Neural cell (in vitro differentiated cells): Measurements from ENCODE around the gene TXLNB. TPM values are rescaled to one million over a fixed set of nuclear protein-coding genes. Genes with fewer than 3 reads are reported as not detected.
"Not testable (repeated sequence)": the region's sequence is repeated elsewhere in the genome, so short reads cannot be mapped to it uniquely, and the experiment has no call there.

Source experiments
- H2AFZ ChIP-seq: fragments of 200-600, 300-800 bp; sonication (generic), shearing (Covaris generic); 2 replicates; pipeline ENCODE4 v1.6.0; 2014; ENCODE audit warnings: low read depth, mild to moderate bottlenecking, antibody characterized with exemption, low read length, moderate library complexity
- H3F3A ChIP-seq: fragments of 200-600 bp; shearing (Covaris generic); 2 replicates; pipeline ENCODE4 v1.6.1; 2016; ENCODE audit warnings: mild to moderate bottlenecking, moderate library complexity, mixed read lengths, antibody characterized with exemption, low read length; ENCODE audit not compliant: insufficient read depth, poor library complexity, severe bottlenecking
- H3K27ac ChIP-seq: fragments of 200-600, 300-800 bp; sonication (generic), shearing (Covaris generic); 2 replicates; pipeline ENCODE4 v1.5.1; 2014; ENCODE audit warnings: mild to moderate bottlenecking, low read length, moderate library complexity
- H3K27me3 ChIP-seq: fragments of 300-800, 200-600 bp; sonication (generic), shearing (Covaris generic); 2 replicates; pipeline ENCODE4 v1.6.0; 2014; ENCODE audit warnings: mild to moderate bottlenecking, low read depth, low read length, moderate library complexity; ENCODE audit not compliant: insufficient read depth
- H3K36me3 ChIP-seq: fragments of 300-800, 200-600 bp; sonication (generic), shearing (Covaris generic); 2 replicates; pipeline ENCODE4 v1.5.1; 2014; ENCODE audit warnings: mild to moderate bottlenecking, antibody characterized with exemption, low read length, moderate library complexity; ENCODE audit not compliant: insufficient read depth
- H3K4me2 ChIP-seq: fragments of 300-800, 200-600 bp; sonication (generic), shearing (Covaris generic); 2 replicates; pipeline ENCODE4 v1.6.0; 2014; ENCODE audit warnings: mild to moderate bottlenecking, low read length
- H3K4me3 ChIP-seq: fragments of 300-800, 200-600 bp; sonication (generic), shearing (Covaris generic); 2 replicates; pipeline ENCODE4 v1.5.1; 2014; ENCODE audit warnings: mild to moderate bottlenecking, low read length, moderate library complexity
- H3K79me2 ChIP-seq: fragments of 200-600 bp; shearing (Covaris generic); replicated peaks from 2 replicates; pipeline ENCODE4 v1.6.0; 2014; ENCODE audit warnings: mild to moderate bottlenecking, low read length, moderate library complexity; ENCODE audit not compliant: insufficient read depth
- H3K9ac ChIP-seq: fragments of 300-800, 200-600 bp; sonication (generic), shearing (Covaris generic); 2 replicates; pipeline ENCODE4 v1.6.1; 2016; ENCODE audit warnings: mild to moderate bottlenecking, low read length, mixed read lengths
- H3K9me2 ChIP-seq: fragments of 200-600 bp; shearing (Covaris generic); 2 replicates; pipeline ENCODE4 v1.6.1; 2016; ENCODE audit warnings: mild to moderate bottlenecking, low read length, mixed read lengths; ENCODE audit not compliant: insufficient read depth
- H3K9me3 ChIP-seq: fragments of 200-600, 300-800 bp; sonication (generic), shearing (Covaris generic); 2 replicates; pipeline ENCODE4 v1.6.1; 2016; ENCODE audit warnings: mild to moderate bottlenecking, mixed run types, low read length, moderate library complexity, mixed read lengths
- H4K20me1 ChIP-seq: fragments of 200-600 bp; shearing (Covaris generic); 2 replicates; pipeline ENCODE4 v1.6.1; 2016; ENCODE audit warnings: mild to moderate bottlenecking, mixed run types; ENCODE audit not compliant: insufficient read depth
- CTCF ChIP-seq: fragments of 450-650 bp; IDR thresholded peaks from 2 replicates; pipeline ENCODE4 v1.5.1; 2014; ENCODE audit warnings: antibody characterized with exemption, mild to moderate bottlenecking, moderate library complexity; ENCODE audit not compliant: poor library complexity, severe bottlenecking
- EP300 ChIP-seq: fragments of 450-650 bp; conservative IDR thresholded peaks from 2 replicates; pipeline ENCODE4 v1.6.1; 2014; ENCODE audit warnings: antibody characterized with exemption, mild to moderate bottlenecking, moderate library complexity; ENCODE audit not compliant: poor library complexity, severe bottlenecking
- EZH2 ChIP-seq: fragments of 200-600, 300-800 bp; shearing (Covaris generic), sonication (generic); IDR thresholded peaks from 2 replicates; pipeline ENCODE4 v1.6.1; 2014; ENCODE audit warnings: antibody characterized with exemption, low read length, borderline replicate concordance, mild to moderate bottlenecking; ENCODE audit not compliant: insufficient read depth, poor library complexity, severe bottlenecking
- MXI1 ChIP-seq: fragments of 450-650 bp; conservative IDR thresholded peaks from 2 replicates; pipeline ENCODE4 v1.6.1; 2014; ENCODE audit warnings: antibody characterized with exemption, mild to moderate bottlenecking; ENCODE audit not compliant: poor library complexity, severe bottlenecking
- POLR2AphosphoS5 ChIP-seq: IDR thresholded peaks from 2 replicates; pipeline ENCODE4 v1.6.1; 2012
- RAD21 ChIP-seq: fragments of 450-650 bp; conservative IDR thresholded peaks from 2 replicates; pipeline ENCODE4 v1.6.1; 2014; ENCODE audit warnings: antibody characterized with exemption, mild to moderate bottlenecking, moderate library complexity
- SMC3 ChIP-seq: fragments of 450-650 bp; conservative IDR thresholded peaks from 2 replicates; pipeline ENCODE4 v1.6.1; 2014; ENCODE audit warnings: antibody characterized with exemption, mild to moderate bottlenecking, moderate library complexity; ENCODE audit not compliant: poor library complexity
- TAF1 ChIP-seq: IDR thresholded peaks from 2 replicates; pipeline ENCODE4 v1.6.1; 2012; ENCODE audit warnings: low read depth
- polyA plus RNA-seq: library from polyadenylated mRNA; depleted of rRNA; stranded (reverse); fragments of >200 nt; gene quantifications from 2 replicates; pipeline ENCODE4 v1.2.3, GENCODE V29; 2014
- TF ChIP-seq, protein P1 (sequence below): IDR thresholded peaks from 2 replicates; pipeline ENCODE4 v1.6.1; 2012; ENCODE audit warnings: borderline replicate concordance

The TXLNB gene
- polyA plus RNA-seq, 1 donor from 2014 or later = not detected

DNA sequence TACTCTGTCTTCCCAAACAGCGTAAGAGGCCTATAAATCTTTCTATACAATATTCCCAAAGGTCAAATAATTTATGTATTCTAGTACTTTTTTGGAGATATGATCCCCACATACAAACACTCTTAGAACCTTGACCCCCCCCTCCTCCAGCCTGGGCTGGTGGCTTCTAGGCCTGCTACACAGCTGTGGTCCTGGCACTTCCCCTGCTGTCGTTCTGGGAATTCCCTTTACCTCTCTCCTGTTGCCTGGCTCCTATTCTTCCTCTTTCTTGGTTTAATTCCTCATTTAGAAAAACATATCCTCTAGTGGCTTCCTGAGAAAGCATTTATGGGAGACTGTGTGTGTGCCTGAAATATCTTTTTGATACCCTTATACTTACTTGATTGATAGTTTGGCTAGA is 4.1 kb upstream of the TXLNB start:
- H3K9ac ChIP-seq = no peak overlapping the region
- H3K27me3 ChIP-seq = no peaks in the 10 kb centered on the region
- H3F3A ChIP-seq = no peaks in the 10 kb centered on the region
- no peak overlapping the region for H3K4me2 ChIP-seq
- no peak for TF ChIP-seq RAD21
- TF ChIP-seq POLR2AphosphoS5 = no peak
- no peak for TF ChIP-seq SMC3
- TF ChIP-seq MXI1 = no peak
- TF ChIP-seq, protein P1, sequence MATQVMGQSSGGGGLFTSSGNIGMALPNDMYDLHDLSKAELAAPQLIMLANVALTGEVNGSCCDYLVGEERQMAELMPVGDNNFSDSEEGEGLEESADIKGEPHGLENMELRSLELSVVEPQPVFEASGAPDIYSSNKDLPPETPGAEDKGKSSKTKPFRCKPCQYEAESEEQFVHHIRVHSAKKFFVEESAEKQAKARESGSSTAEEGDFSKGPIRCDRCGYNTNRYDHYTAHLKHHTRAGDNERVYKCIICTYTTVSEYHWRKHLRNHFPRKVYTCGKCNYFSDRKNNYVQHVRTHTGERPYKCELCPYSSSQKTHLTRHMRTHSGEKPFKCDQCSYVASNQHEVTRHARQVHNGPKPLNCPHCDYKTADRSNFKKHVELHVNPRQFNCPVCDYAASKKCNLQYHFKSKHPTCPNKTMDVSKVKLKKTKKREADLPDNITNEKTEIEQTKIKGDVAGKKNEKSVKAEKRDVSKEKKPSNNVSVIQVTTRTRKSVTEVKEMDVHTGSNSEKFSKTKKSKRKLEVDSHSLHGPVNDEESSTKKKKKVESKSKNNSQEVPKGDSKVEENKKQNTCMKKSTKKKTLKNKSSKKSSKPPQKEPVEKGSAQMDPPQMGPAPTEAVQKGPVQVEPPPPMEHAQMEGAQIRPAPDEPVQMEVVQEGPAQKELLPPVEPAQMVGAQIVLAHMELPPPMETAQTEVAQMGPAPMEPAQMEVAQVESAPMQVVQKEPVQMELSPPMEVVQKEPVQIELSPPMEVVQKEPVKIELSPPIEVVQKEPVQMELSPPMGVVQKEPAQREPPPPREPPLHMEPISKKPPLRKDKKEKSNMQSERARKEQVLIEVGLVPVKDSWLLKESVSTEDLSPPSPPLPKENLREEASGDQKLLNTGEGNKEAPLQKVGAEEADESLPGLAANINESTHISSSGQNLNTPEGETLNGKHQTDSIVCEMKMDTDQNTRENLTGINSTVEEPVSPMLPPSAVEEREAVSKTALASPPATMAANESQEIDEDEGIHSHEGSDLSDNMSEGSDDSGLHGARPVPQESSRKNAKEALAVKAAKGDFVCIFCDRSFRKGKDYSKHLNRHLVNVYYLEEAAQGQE = no peak
- TF ChIP-seq TAF1 = no peak
- no peak for TF ChIP-seq EZH2
- no peak for TF ChIP-seq CTCF
- TF ChIP-seq EP300 = no peak
- H3K9me3 ChIP-seq = no peaks in the 10 kb centered on the region
- no peak overlapping the region for H3K27ac ChIP-seq
- H3K9me2 ChIP-seq = no peaks in the 10 kb centered on the region
- H4K20me1 ChIP-seq = no peaks in the 10 kb centered on the region
- H3K4me3 ChIP-seq = no peak overlapping the region
- no peak overlapping the region for H2AFZ ChIP-seq
- H3K79me2 ChIP-seq = no peaks in the 10 kb centered on the region
- H3K36me3 ChIP-seq = no peaks in the 10 kb centered on the region

DNA sequence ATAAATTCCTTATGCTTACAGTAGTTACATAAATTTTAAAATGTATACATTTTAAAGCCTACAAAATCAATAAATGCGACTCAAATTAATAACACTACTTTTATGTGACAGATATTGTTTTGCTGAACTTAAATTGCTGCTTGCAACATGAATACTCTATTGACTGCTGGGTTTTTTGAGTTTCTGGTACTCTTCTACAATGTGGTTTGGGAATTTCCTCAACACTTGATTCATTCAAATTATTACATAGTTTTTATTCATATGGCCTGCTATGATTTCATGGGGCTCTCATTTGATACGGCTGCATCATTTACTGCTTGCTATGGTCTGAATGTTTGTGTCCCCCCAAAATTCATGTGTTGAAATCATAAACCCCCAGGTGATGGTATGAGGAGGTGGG is 2.3 kb upstream of the TXLNB start:
- Histone ChIP-seq H3K9me2 (no peaks in the 10 kb centered on the region), H3K4me3 (no peak overlapping the region), H3K9me3 (no peaks in the 10 kb centered on the region), H3K27me3 (no peaks in the 10 kb centered on the region), H3K79me2 (no peaks in the 10 kb centered on the region), H3K36me3 (no peaks in the 10 kb centered on the region), H3K27ac (no peak overlapping the region), H2AFZ (no peak overlapping the region), H3K9ac (no peak overlapping the region), H4K20me1 (no peaks in the 10 kb centered on the region), H3K4me2 (no peak overlapping the region), H3F3A (no peaks in the 10 kb centered on the region)
- TF ChIP-seq EP300 (no peak), TAF1 (no peak), MXI1 (no peak), SMC3 (no peak), CTCF (no peak), EZH2 (no peak), POLR2AphosphoS5 (no peak), RAD21 (no peak)
- TF ChIP-seq, protein P1 = no peak

DNA sequence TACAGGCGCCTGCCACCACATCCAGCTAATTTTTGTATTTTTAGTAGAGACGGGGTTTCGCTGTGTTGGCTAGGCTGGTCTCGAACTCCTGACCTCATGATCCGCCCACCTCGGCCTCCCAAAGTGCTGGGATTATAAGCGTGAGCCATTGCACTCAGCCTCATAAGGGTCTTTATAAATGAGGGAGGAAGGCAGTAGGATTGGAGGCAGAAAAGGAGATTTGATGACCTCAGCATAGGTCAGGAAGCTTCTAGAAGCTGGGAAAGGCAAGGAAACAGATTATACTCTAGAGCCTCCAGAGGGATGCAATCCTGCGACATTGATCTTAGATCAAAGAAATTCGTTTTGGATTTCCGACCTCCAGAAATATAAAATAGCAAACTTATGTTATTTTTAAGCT is 1.4 kb upstream of the TXLNB start:
- H3K27ac ChIP-seq, H3K4me2 ChIP-seq, H4K20me1 ChIP-seq, H3K9me3 ChIP-seq, H3K27me3 ChIP-seq, H3K4me3 ChIP-seq, H3F3A ChIP-seq, H3K79me2 ChIP-seq, H2AFZ ChIP-seq, H3K9ac ChIP-seq, H3K9me2 ChIP-seq, H3K36me3 ChIP-seq: not testable (repeated sequence)
